Urothelium cell line (cell line): Measurements from ENCODE around the gene PTPRR.
A peak's percentile ranks its signal among the peaks of the same experiment; 100 is the strongest.
"Not testable (repeated sequence)": the region's sequence is repeated elsewhere in the genome, so short reads cannot be mapped to it uniquely, and the experiment has no call there.

Source experiments
- DNase-seq: peaks from one replicate; pipeline ENCODE4 v3.0.0; 2011; ENCODE audit warnings: low spot score, mixed read lengths
- FAIRE-seq: peaks from 2 replicates; lab custom pipeline; 2011; peaks lifted over from hg19 to GRCh38; lab: Jason Lieb, UNC

PTPRR gene

DNA sequence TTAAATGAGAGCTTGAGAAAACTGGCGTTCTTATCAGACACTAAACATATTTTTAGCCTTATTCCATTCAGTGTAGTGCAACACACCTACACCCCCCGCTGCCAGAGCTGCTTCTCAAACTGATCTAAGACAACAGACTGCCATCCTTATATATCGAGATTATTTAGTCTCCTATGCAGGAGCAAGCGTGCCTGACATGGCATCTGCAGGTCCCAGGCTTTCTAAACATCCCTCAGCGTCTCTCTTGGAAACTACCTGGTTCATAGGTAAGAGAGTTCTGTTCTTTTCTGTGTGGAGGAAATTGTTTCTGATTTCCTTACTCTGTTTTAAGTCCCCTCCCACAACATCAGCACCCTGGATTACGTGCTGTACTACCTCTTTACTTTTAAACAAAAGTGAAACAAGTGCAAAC lies 166.2 kb downstream of the PTPRR start:
- no peak for DNase-seq
- FAIRE-seq, result no peak

DNA sequence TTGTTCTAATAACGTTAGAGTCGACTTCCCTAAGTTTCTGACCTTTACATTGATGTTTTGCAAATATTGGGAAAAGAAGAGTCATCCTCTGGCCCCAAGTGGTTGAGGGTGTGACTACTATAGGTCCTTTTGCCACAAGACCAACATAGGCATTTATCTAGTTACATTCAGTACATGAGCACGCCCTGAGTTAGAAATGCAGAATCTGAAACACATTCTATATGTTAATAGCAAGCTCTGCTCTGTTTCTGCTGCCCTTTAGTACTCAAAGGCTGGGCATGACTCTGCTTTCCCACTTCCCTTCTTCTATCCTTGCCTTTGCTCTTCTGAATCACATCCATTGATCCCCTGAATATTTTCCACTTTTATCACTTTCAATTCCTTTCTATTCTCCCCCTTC lies 168.2 kb downstream of the PTPRR start:
- no peak for FAIRE-seq
- no peak for DNase-seq

DNA sequence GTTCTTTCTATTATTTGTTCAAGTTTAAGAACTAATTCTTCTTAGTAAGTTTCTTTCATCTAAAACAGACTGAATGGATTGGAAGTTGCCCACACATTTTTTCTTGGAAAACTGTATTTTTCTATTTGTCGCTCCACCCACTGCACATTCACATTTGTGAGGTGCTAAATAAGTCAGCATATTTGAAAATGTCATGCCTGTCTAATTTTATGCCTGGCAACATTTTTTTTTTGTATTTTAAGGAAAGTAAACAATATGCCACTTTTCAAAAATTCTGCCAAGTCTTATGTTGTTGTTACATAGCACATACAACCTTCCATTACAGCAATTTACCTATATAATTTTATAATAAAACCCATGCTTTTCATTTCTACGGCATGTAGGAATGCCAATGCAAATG lies 170.6 kb downstream of the PTPRR start:
- DNase-seq (no peak), FAIRE-seq (no peak)

DNA sequence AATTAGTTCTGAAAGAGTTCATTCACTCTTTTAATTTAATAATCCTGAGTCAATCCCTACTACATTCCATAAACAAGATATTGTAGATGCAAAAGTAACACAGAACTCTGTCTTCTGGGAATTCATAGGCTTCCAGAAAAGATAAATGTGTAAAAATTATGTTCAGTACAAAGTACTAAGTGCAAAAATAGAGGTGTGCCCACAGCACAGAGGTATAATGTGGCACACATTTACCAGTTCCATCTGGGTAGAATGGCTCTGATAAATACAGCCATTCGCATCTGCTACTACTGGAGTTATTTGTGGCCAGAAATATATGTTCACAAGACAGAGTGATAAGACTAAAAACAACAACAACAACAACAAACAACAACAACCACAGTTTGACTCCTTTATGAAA lies 171.7 kb downstream of the PTPRR start:
- DNase-seq (no peak), FAIRE-seq (no peak)

DNA sequence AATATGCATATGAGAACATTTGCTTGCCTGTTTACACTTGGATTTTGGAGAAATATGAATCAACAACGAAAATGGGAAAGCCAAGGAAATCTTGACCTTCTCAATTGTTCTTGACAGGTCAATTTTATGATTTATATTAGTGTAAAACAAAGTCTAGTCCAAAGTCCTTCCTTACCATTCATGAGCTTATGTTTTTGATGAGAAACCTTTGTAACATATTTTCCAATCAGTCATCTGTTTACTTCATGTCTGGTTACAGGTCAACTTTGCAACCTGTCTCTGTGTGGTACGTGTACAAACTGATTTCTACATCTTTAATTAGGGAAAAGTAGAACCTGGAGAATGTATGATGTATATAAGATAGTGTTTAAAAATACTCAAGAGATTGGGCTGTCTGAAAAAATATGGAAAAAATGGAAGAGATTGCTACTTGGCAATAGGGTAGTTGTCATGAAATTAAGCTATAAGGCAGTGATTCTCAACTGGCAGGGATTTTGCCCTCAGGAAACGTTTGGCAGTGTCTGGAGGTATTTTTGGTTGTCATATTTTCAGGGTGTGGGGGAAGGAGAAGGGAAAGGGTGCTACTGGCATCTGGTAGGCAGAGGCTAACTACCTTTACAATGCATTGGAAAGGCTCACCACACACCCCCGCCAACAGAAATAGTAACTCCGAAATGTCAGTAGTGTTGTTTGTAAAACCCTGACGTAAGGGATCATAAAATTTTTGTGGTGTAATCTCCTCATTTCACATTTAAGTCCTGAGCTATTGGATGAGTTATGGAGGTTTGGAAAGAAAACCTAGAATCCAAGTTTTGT lies 172.9 kb downstream of the PTPRR start:
- FAIRE-seq, result no peak

DNA sequence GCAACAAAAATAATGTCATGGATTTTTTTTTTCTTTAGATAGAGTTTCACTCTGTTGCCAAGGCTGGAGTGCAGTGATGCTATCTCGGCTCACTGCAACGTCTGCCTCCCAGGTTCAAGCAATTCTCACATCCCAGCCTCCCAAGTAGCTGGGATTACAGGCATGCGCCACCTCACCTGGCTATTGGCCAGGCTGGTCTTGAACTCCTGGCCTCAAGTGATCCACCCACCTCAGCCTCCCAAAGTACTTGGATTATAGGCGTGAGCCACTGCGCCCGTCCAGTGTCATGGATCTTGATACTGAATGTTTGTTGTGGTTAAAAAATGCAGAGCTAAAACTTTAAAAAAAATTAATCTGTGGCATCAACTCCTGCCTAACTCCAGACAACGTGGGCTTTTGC lies 175.5 kb downstream of the PTPRR start:
- no peak for FAIRE-seq

More for the DNA sequence above, 172.9 kb downstream of the PTPRR start:
- DNase-seq, result no peak

DNA sequence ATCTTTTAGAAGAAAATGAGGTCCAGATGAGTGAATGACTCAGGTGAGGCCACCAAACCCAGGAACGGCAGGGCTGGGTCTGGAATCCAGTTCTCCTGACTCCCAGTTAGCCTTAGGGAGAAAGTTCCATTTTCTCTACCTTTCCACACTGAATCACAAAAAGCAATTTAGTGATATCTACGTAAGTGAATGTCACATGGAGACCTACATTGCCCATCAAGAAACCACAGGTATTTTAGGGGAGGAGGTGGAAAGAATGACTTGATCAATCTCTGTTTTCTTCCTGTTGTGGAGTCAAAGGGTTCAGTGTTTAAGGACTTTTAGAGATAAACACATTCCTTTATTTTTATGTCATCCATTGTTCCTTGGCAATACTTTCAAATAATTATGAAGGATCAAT lies 176.4 kb downstream of the PTPRR start:
- FAIRE-seq, result no peak
- DNase-seq, result peak; percentile 44

More for the DNA sequence above, 175.5 kb downstream of the PTPRR start:
- no peak for DNase-seq

DNA sequence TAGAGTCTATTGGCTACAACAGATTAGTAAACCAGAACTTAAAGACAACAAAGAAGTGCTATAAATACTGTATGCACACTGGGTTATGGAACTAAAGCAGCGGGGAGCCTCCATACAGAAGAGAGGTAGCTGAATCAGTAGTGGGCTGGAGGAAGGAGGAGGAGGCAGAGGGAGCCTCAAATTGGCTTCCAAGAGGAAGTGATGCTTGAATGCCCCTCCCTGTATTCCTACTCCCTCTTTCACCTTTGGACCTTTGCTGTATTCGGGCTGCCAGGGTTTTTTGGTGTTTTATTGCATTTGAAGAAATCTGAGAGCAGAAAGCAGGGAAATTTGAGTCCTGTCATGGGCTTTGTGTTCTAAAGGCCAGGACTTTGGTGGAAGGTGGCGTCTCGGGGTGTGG lies 179.3 kb downstream of the PTPRR start:
- FAIRE-seq, result no peak
- no peak for DNase-seq

DNA sequence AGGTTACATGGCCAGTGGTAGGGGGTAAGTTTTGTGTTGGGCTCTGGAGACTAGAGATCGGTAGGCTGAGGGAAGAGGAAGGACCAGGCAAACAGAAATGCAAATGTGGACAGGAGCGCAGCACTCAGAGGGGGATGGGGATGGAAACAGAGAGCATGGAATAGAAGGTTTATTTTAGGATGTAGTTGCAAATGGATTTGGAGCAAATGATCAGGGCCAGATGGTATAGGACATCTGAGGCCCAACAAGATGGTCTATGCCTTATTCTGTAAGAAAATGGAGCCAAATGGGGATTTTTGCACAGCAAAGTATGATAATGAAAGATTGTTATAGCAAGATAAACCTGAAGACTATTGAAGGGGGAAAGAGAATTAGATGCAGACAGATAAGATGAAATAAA lies 180.8 kb downstream of the PTPRR start:
- DNase-seq (no peak), FAIRE-seq (no peak)

DNA sequence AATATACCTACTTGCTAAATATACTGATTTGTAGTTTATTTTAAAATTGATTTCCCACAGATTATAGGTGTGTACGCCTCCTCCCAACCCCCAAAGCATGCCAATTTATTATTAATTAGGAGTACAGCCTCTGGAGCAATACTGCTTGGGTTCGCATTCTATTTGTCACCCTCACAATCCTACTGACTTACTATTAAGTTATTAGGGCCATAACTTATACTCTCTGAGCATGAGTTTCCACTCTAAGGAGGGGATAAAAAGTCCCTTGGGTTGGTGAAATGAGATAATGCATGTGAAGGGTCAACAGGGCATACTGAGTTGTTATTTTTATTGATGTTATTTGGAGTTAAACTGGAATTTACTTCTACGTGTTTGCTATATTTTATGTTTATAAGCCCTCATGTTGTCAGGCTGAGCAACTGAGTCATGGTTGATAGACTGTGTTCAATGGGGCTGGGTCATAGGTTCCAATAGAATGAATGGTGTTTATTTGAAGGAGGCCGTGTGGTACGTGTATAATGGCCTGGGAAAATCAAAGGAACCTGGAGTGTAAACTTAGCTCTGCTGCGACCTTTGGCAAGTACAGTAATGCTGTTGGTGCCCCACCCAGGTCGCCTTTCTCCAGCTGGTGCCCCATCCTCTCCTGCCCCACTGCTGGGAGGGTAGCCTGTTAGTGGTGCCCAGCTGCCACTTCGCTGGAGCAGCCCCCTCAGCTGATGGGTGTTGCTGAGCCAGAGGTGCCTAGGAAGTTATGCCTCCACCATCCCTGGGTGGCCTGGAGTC lies 184.0 kb downstream of the PTPRR start:
- DNase-seq (no peak), FAIRE-seq (no peak)

DNA sequence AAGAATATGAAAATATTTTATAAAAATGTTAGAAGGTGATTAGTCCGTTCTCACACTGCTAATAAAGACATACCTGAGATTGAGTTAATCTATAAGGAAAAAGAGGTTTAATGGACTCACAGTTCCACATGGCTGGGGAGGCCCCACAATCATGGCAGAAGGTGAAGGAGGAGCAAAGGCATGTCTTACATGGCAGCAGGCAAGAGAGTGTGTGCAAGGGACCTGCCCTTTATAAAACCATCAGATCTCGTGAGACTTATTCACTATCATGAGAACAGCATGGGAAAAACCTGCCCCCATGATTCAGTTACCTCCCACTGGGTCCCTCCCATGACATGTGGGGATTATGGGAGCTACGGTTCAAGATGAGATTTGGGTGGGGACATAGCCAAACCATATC lies 185.3 kb downstream of the PTPRR start:
- DNase-seq, FAIRE-seq: not testable (repeated sequence)

DNA sequence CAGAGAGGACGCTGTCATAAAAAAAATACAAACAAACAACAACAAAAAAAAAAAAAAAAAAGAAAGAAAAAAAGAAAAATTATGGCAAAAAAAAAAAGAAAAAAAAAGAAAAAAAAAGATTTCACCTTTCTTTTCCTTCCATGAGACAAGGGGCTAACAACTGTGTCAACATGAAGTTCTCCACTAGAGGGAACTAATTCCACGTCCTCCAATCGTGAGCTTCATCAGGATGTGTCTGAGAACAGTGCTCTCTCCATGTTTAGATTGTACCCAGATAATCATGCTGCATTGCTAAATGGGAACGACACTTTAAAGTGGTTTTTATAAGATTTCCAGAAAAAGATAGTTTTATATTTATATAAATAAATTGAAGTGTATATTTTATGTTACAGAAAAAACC lies 187.2 kb downstream of the PTPRR start:
- DNase-seq (peak; percentile 54), FAIRE-seq (no peak)

DNA sequence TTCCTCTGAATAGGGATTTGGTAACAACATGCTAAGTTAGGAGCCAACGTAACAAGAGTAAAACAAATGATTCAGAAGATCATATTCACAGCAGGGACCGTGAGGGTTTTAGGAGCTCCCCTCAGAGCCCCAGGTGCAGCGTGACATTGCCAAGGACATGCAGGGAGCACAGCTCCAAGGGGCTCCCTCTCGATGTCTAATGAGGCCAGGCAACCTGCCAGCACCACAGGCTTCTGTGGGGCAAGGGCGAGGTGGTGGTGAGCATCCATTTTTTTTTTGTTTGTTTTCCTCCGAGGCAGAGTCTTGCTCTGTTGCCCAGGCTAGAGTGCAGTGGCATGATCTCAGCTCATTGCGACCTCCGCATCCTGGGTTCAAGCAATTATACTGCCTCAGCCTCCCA lies 188.3 kb downstream of the PTPRR start:
- FAIRE-seq, result no peak
- DNase-seq, result no peak

DNA sequence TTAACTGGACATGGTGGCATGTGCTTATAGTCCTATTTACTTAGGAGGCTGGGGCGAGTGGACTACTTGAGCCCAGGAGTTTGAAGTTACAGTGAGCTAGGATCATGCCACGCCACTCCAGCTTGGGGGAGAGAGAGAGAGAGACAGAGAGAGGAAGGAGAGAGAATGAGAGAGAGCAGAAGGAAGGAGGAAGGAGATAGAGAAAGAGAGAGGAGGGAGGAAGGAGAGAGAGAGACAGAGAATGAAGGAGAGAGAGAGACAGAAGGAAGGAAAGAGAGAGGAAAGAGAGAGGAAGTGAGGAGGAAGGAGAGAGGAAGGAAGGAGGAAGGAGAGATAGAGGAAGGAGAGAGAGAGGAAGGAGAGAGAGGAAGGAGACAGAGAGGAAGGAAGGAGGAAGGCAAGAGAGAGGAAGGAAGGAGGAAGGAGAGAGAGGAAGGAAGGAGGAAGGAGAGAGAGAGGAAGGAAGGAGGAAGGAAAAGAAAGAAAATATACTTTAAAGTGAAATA lies 189.8 kb downstream of the PTPRR start:
- FAIRE-seq (no peak), DNase-seq (no peak)

DNA sequence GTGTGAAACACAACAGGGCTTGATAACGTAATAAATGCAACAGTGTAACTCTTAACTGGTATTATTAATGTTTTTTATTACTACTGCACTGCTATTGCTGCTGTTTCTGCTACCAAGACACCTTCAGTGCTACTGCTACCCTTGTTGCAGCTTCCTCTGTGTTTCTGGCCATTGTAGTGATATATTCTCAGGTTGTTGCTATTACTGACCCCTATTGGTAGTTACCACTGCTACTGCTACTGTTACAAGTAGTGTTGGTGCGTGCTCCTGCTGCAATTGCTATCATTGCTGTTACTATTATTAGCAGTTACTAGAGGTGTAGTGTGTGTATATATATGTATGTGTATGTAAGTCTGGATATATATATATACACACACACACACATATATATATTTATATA lies 196.1 kb downstream of the PTPRR start:
- no peak for FAIRE-seq
- peak; percentile 9 for DNase-seq

DNA sequence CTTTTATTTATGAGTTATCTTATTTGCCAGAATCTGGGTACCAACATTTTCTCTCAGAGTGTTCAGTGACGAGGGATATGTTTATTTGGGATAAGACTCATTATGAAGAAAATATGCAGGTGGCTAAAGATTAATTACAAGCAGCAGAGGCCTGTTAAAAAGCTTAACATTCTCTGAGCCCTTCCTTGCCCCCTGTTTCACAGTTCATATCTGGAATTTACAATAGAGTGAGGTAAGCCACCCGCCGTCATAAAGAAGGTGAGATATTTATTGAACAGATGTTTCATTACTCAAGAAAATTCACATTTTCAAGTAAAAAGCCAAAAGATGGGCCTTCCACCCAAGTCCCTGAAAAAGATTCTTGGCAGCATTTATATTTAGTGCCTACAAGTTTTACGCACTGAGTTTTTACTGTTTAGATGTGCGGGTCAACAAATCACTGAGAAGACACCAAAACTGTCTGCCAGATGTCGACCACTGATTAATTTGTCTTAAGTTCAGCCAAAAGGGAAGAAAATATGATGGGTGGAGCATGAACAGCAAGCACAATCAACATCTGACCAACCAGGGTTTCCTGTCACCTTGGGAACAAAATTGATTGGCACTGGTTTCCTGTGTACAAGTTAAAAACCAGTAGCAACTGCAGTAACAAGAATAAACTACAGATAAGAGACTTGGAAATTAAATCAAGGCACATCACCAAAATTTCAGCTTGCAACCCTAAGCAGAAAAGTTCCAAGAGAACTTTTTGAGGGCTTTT lies 197.8 kb downstream of the PTPRR start:
- DNase-seq, result no peak
- no peak for FAIRE-seq

DNA sequence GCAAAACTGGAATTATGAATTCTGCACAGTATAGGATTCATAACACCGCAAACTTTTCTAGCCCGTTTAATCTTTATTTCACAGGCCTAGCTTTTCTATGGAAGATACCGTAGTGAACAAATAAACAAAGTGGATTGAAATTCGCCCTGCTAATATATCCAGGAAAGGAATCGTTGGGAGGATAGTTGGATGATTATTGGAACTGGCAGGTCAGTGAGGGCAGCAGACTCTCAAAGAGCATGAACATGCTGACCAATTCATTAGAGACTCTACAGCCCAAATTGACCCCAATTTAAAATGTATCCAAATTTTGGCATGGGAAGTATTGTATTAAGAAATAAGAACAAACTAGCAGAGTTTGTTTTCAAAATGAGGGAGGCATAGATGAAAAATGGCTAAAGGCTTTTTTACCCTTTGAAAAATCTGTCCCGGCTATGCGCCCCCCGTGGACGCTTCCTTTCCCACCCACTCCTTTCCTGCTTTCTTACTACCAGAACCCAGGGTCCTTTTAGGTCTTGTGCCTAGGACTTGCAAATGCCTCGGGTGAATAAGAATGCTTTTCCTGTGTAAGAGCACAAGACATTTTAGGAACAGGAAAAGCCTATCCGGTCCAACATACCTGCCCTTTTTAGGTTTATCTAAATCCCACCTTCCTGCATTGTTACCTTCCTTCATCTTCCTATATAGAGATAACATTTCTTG lies 198.7 kb downstream of the PTPRR start:
- DNase-seq (no peak), FAIRE-seq (no peak)

DNA sequence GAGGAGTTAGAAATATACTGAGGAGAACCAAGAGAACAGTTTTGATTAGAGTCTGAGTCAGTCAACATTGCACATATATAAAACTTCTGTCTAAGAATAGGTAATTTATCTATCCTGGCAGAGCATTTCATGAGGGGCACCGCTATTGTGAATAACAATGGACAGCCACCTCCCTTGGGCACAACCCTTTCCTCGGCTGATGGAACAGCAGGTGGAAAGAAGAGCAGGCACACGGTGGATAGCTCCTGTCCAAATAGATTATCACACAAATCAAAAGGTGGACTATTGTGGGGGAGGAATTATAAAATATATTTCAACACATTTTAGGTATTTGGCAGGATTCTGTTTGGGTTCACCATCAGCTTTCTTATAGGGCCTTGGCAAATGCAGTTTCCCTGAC lies 199.3 kb downstream of the PTPRR start:
- FAIRE-seq (no peak), DNase-seq (no peak)

DNA sequence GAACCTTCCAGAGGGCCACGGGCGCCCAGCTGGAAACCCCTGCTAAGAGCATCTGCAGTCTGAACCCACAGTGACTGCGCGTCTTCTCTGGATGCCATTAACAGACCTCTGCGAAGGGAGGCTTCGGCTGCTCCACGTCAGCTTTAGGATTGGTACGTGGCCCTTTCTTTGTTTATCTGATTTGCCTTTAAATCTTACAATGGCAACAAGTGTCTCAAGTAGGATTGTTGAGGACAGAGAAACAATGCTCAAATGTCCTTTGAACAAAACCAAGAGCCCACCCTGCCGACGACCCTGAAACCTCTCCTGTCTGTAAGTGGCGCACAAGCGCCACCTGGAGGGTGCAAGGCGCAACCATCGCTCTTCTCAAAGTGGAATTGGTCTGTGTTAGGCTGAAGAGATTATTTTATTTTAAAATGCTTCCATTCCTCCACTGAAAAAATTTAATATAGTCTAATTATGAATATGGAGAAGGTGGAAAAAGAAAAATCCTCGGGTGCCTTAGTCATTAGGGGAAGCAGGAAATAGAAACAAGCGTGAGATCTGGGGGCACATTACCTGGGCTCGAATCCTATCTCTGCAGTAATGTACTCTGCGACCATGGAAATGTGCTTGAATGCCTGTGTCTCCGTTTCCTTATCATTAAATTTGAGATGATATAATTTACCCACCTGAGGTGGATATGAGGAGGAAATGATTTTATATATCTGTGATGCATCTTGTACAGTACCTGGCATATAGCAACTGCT lies 200.7 kb downstream of the PTPRR start:
- DNase-seq (peak; percentile 44), FAIRE-seq (no peak)

DNA sequence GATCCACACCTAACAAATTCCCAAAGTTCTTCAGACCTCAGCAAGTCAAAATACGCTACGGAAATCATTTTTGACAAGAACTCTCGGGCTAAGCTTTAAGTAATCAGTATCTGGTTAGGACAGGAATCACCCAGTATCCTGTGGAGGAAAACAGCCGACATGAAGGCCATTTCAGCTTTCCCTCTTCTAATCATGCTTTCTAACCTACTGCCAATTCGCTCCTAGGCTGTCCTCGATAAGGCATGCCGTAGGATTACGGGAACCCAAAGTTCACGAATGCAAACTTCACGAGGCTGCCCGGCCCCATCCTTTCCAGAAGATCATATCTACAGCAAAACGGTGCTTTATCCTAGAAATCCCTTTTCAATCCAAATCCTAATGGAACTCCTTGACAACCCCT lies 201.5 kb downstream of the PTPRR start:
- DNase-seq (no peak), FAIRE-seq (no peak)
